Adipocyte (in vitro differentiated cells): ENCODE results near the gene RNF11.

Experiments used
- DNase-seq: peaks from one replicate; pipeline ENCODE4 v3.0.0-alpha.2; 2015; ENCODE audit warnings: low read depth
- H3K27me3 ChIP-seq: replicated peaks from 2 replicates; pipeline ENCODE4 v1.7.0; 2013; ENCODE audit warnings: mild to moderate bottlenecking, low read length, moderate library complexity; ENCODE audit not compliant: control insufficient read depth, insufficient read depth
- H3K36me3 ChIP-seq: 2 replicates; pipeline ENCODE4 v1.7.0; 2013; ENCODE audit warnings: low read length, mild to moderate bottlenecking, moderate library complexity; ENCODE audit not compliant: control insufficient read depth, insufficient read depth, severe bottlenecking
- H3K4me1 ChIP-seq: 2 replicates; pipeline ENCODE4 v1.7.0; 2013; ENCODE audit warnings: mild to moderate bottlenecking, low read length, moderate library complexity; ENCODE audit not compliant: control insufficient read depth, insufficient read depth
- H3K4me3 ChIP-seq: 2 replicates; pipeline ENCODE4 v1.7.0; 2013; ENCODE audit warnings: mild to moderate bottlenecking, low read length, moderate library complexity
- H3K9ac ChIP-seq: 2 replicates; pipeline ENCODE4 v1.7.0; 2013; ENCODE audit warnings: mild to moderate bottlenecking, low read length, moderate library complexity
- H3K9me3 ChIP-seq: 2 replicates; pipeline ENCODE4 v1.7.0; 2013; ENCODE audit warnings: mild to moderate bottlenecking, low read length, moderate library complexity; ENCODE audit not compliant: control insufficient read depth

Gene RNF11

DNA sequence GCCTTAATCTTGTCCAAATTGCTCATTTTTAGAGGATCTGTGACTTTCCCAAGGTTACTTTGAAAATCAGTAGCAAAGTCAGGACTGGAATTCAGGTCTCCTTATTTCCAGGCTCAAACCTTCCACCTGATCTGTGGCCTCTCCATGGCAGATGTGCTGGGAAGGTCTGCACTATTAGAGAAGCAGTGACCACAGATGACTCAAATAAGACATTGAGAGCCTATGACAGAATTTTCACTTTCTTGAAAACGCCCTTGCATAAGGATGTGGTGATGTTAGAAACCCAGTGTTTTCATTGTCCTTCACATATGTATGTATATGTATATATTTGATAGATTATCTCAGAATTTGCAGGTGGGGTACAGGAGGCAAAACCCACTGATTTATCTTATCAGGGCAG lies 49.0 kb downstream of the RNF11 start:
- no peaks in the 10 kb centered on the region for H3K36me3 ChIP-seq
- no peak for DNase-seq
- no peak overlapping the region for H3K9ac ChIP-seq
- H3K27me3 ChIP-seq, result no peaks in the 10 kb centered on the region
- H3K4me3 ChIP-seq, result no peak overlapping the region
- peaks cover 17% of the 10 kb centered on the region for H3K4me1 ChIP-seq
- H3K9me3 ChIP-seq, result no peaks in the 10 kb centered on the region

DNA sequence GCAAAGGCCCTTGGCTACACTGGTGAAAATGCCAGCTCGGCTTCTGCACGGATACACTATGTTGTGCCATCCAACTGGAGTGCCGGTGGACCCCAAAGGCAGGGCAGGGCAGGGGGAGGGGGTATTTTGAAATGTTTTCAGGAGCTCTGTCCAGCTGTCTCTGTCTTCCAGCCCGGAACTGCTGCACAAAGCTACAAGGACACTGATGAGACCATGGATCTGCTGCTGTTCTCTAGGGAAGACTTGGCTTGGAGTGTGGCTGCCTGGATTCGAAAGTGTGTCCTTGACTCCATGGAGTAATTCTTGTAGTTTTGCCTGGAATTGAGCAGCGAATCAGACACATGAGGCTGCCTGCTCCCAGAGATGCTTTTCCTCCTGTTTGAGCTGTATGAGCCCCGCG lies 51.9 kb downstream of the RNF11 start:
- Histone ChIP-seq H3K36me3 (no peaks in the 10 kb centered on the region), H3K9me3 (no peaks in the 10 kb centered on the region), H3K27me3 (no peaks in the 10 kb centered on the region), H3K4me1 (peaks cover 15% of the 10 kb centered on the region), H3K9ac (no peak overlapping the region), H3K4me3 (no peak overlapping the region)
- no peak for DNase-seq

DNA sequence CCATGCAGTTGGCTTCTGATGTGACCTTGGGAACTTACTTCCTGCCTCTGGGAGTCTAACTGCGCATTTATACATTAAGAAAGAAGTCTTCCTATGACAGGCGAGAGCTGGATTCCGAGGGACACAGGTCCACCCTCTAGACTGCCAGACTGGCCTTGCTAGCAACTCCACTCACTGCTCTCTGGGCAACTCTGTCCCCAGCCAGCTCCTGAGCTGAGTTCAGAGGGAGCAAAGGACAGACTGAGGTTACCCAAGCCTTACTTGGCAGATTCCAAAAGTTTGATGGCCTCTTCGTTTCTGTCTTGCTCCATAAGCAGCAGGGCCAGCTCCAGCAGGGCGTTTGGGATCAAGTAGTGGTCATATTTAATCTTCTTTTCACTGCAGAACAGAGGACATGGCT lies 52.5 kb downstream of the RNF11 start:
- peaks cover 15% of the 10 kb centered on the region for H3K4me1 ChIP-seq
- H3K36me3 ChIP-seq, result no peaks in the 10 kb centered on the region
- no peaks in the 10 kb centered on the region for H3K27me3 ChIP-seq
- no peak overlapping the region for H3K9ac ChIP-seq
- no peaks in the 10 kb centered on the region for H3K9me3 ChIP-seq
- no peak for DNase-seq
- H3K4me3 ChIP-seq, result no peak overlapping the region

DNA sequence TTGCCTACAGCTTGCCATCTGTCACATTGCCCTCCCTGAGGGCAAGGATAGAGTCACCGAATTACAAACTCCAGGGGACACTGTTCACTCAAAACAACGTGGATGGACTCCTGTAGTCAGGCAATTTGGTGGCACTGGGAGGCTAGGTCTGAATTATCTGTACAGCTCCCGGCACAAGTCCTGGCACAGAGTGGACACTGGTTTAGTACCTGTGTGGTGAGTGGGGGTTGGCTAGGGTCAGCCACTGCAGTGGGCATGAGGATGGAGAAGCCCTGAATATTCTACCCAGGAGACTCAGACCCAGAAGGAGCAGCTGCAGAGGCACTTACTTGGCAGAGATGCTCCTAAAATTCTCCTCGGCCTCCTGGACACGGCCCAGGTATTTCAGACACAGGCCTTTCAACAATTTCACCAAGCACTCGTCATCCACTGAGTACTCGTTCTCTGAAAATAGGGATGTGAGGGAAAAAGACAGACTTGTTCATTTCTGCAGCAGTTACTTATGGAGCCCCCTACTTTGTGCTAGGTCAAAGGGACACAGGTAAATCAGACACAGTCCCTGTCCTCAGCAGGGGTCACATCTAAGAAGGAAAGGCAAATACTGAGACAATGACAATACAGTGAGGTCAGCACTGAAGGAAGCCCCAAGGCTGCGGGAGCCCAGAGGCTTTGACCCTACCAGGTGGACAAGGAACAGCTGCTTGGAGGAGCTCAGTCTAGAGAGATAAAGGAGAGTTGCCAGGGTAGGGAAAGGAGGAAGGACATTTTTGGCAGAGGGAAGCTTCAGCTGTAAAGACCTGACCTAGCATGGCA lies 53.8 kb downstream of the RNF11 start:
- DNase-seq, result no peak
- Histone ChIP-seq H3K36me3 (no peaks in the 10 kb centered on the region), H3K9me3 (no peaks in the 10 kb centered on the region), H3K27me3 (no peaks in the 10 kb centered on the region), H3K4me1 (peaks cover 15% of the 10 kb centered on the region), H3K9ac (no peak overlapping the region), H3K4me3 (no peak overlapping the region)

DNA sequence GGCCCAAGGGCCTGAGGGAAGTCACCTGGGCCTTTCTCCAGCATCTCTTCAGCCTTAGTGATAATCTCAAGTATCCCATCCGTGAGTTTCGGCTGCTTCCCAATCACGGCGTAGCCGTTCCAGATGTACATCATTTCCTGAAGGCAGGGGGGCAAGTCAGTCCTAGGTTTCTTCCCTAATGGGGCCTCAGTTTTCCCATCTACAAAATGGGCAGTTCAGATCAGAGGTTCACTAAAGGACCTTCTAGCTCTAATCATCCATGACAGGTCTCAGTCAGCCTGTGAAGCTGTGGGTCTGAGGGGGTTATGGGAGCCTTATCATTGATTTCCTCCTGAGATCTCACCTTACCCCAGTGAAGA lies 54.4 kb downstream of the RNF11 start:
- H3K4me1 ChIP-seq, result peaks cover 15% of the 10 kb centered on the region
- no peaks in the 10 kb centered on the region for H3K36me3 ChIP-seq
- no peak overlapping the region for H3K4me3 ChIP-seq
- no peak overlapping the region for H3K9ac ChIP-seq
- no peak for DNase-seq
- no peaks in the 10 kb centered on the region for H3K27me3 ChIP-seq
- no peaks in the 10 kb centered on the region for H3K9me3 ChIP-seq

DNA sequence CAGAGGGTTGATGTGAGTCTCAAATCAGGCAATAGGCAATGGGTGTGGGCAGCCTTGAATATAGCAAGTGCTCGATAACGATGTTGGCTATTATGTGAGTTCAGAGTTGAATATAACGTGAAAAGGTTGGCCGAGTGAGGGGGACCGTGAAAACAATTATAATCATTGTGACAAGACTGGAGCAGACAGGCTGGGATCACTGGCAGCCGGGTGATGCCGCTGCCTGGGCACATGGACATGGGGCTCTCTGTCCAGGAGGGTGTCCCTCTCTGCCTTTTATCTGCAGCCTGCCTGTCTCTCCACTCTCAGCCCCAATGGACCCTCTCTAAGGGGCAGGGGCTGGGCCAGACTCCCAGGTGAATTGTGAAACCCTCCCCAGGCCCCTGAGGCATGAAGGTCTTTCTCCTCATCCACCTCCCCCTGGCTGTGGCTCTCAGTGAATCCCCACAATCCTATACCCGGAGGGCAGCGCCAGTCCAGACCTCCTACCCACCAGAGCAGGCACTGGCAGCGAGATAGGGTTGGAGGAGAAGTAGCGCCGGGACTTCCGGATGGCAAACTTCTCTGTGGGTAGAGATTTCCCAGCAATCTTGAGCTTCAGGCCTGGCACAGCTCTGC lies 57.9 kb downstream of the RNF11 start:
- H3K36me3 ChIP-seq, result no peaks in the 10 kb centered on the region
- H3K4me3 ChIP-seq, result no peak overlapping the region
- no peaks in the 10 kb centered on the region for H3K27me3 ChIP-seq
- no peak overlapping the region for H3K9ac ChIP-seq
- no peaks in the 10 kb centered on the region for H3K9me3 ChIP-seq
- H3K4me1 ChIP-seq, result peaks cover 9% of the 10 kb centered on the region
- no peak for DNase-seq

DNA sequence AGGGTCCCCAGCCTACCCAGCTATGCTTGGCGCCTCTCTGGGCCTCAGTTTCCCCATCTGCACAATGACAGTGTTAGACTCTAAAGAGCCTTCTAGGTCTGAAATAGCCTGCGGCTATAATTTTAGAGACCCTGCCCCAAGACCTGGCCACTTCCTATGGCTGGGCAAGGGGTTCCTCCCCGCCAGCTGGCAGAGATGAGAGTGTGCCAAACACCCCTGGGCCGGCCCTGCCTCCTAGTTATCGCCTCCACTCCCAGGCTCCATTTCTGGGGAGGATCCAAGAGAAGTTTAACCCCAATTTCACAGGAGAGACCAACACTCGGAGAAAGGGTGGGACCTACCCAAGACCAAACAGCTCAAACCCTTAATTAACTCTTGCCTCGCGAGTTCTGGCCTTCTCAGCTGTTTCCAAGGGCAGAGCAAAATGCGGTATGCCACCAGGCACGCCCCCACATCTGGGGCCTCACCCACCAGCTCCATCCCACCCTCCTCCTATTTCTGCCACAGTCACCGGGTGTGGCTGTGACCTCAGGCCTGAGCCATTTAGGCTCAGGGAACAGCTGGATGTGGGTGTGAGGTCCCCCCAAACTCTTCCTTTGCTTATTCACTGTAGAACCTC lies 58.6 kb downstream of the RNF11 start:
- Histone ChIP-seq H3K9me3 (no peaks in the 10 kb centered on the region), H3K36me3 (no peaks in the 10 kb centered on the region), H3K4me1 (peaks cover 6% of the 10 kb centered on the region), H3K4me3 (no peak overlapping the region), H3K27me3 (no peaks in the 10 kb centered on the region), H3K9ac (no peak overlapping the region)
- no peak for DNase-seq

DNA sequence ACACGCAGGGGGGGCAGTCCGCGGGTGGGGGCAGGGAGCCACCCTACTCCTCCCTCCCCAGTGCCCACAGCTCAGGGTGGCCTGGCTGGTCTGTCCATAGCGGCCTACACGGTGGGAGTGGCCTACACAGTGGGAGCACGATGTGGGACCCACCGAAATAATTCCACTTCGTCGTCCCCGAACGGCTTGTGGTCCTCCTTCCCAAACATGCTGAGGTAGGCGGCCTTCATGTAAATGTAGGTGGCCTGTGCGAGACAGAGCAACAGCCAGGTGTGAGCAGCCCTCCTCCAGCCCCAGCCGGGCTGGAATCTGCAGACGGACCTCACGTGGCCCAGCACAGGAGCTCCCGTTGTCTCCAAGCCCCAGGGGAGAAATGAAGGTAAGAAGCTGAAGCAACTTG lies 59.9 kb downstream of the RNF11 start:
- no peaks in the 10 kb centered on the region for H3K27me3 ChIP-seq
- DNase-seq, result no peak
- no peak overlapping the region for H3K9ac ChIP-seq
- H3K9me3 ChIP-seq, result no peaks in the 10 kb centered on the region
- H3K36me3 ChIP-seq, result no peaks in the 10 kb centered on the region
- no peak overlapping the region for H3K4me3 ChIP-seq
- H3K4me1 ChIP-seq, result peaks cover 6% of the 10 kb centered on the region

DNA sequence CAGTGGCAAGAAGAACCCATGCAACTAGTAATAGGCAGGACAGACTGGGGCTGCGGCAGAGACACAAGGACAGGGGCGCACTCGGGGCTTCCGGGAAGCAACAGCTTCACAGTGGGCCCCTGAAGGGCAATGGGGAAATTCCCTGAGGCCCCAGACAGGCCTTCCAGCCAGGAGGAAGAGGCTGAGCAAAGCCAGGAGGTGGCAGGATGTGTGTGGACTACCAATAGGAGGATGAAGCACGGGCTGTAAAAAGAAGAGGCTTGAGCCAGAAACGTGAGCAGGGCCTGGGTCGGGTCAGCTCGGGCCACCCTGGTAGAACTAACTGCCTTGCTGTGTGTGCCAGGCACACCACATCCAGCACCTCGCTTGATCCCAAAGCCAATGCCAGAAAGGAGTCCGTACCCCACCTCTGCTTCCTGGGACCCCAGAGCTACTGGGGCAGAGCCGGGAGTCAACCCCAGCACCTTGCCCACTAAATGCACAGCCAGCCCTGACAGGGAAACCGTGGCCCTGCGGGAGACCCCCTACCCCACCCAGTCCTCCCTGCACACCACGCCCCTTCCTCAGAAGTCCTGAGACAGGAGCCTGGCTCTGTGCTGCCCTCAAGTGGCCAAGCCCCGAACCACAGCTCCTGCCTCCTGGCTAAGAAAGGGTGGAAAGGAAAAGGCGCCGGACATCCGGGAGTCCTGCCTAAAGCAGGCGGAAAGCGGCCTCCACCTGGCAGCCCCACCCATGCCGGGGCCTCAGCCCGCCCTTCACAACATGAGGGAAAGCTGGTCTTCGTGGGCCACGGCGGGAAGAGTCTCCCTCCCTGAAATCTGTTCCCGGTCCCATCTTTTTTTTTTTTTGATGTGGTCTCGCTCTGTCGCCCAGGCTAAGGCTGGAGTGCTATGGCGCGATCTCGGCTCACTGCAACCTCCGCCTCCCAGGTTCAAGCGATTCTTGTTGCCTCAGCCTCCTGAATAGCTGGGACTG lies 60.6 kb downstream of the RNF11 start:
- Histone ChIP-seq H3K4me3 (peak overlapping the region; percentile 84), H3K4me1 (peaks cover 6% of the 10 kb centered on the region)
- DNase-seq, result peak; percentile 87

DNA sequence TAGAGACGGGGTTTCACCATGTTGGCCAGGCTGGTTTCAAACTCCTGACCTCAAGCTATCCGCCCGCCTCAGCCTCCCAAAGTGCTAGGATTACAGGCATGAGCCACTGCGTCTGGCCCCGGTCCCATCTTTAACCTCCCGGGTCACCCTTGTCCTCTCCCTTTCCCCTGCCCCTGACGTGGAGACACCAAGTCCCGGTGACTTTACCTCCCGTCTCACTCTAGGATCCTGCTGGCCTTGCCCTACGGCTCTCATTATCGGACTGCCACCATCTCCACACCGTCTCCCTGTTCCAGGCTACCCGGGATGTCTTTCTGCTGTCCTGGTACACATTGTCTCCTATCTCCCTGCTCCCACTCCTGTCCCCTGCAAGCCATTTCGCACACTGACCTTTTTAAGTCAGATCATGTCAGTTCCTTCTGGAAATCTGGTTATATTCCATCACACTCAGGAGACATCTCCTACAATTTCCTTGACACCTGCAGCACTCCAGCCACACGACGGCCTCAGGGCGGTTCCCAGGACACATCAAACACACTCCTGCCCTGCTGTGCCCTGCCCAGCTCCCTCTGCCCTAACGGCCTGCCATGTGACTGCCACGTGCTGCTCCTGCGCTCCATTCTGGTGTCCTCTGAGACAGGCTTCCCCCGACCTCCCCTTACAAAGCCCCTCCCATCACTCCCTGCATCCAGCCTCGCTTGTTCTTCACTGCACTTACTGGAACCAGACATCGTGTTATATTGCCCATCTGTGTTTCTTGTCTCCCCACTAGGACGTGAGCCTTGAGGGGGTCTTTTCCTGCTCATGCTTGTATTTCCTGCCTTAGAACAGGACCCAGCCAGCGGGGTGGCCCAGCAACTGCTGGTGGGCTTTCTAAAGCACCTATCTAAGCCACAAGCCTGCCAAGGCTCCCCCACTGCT lies 61.6 kb downstream of the RNF11 start:
- peaks cover 6% of the 10 kb centered on the region for H3K4me1 ChIP-seq
- DNase-seq, result no peak
- no peaks in the 10 kb centered on the region for H3K36me3 ChIP-seq
- H3K9me3 ChIP-seq, result no peaks in the 10 kb centered on the region
- H3K4me3 ChIP-seq, result peak overlapping the region; percentile 84
- no peaks in the 10 kb centered on the region for H3K27me3 ChIP-seq
- peak overlapping the region; percentile 85 for H3K9ac ChIP-seq

More for the DNA sequence above, 60.6 kb downstream of the RNF11 start:
- Histone ChIP-seq H3K36me3 (no peaks in the 10 kb centered on the region), H3K9me3 (no peaks in the 10 kb centered on the region), H3K27me3 (no peaks in the 10 kb centered on the region), H3K9ac (peak overlapping the region; percentile 85)
